HTERT RPE-1 (cell line): ENCODE measurements around the gene FGD3.
"Not testable (repeated sequence)": the region's sequence is repeated elsewhere in the genome, so short reads cannot be mapped to it uniquely, and the experiment has no call there.

Experiments used
- in situ Hi-C: fragments of 300-500 bp; cut with MboI; formaldehyde crosslinking; loops from 4 replicates; pipeline ENCODE4 v1.14.3; 2020; ENCODE audit warnings: low sequenced_read_pairs

FGD3 gene

DNA sequence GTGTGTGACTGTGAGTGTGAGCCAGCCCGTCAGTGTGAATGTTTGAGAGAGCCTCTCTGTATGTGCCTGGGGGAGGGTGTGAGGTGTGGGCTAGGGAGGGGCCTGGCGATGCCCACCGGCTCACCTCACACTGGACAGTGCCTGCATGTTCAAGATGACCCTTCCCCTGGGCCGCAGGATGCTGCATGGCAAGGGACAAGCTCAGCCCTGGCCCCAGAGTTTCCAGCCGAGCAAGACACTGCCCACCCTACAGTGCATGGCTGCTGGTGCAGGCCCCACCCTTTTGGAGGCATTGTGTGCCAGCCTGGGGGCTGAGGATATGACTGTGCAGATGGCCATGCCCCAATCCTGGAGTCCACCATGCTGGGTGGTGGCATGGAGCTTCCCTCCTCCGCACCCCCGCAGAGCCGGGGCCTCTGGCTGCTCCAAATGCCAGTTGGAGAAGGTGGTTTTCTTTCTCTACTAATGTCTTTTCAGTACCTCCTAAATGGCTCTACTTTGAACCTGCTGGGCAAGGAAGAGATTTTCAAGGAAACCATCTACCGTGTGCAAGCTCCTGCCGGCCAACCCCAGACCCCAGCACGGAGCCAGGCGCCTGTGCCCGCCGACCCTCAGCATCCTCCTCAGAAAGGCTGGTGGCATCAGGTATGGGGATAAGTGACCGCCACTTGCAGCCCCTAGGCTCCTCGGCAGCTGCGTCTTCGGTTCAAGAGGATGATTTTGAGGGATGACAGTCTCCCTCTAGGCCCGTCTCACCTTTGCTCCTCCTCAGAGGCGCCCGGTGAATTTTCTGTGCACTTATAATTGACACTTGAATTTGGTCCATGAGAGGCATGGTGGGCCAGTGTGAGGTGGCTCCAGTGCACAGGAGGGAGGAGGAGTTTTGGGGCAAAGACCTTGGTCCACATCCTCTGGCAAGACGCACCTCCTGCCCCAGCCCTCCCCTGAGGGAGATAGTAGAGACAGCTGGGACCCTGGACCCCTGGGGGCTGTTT lies 27.7 kb downstream of the FGD3 start:
- in situ Hi-C loops, result no loop called here

DNA sequence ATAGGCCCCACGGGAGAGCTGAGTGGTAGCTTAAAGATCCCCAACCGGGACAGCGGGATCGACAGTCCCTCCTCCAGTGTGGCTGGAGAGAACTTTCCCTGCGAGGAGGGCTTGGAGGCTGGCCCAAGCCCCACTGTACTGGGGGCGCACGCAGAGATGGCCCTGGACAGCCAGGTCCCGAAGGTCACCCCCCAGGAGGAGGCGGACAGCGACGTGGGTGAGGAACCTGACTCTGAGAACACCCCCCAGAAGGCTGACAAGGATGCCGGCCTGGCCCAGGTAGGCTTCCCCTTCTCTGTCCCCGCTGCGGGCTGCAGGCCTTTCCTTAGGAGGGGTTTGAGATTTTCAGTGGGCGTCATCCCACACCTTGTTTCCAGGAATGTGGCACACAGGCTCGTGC lies 29.1 kb downstream of the FGD3 start:
- in situ Hi-C loops, result no loop called here

DNA sequence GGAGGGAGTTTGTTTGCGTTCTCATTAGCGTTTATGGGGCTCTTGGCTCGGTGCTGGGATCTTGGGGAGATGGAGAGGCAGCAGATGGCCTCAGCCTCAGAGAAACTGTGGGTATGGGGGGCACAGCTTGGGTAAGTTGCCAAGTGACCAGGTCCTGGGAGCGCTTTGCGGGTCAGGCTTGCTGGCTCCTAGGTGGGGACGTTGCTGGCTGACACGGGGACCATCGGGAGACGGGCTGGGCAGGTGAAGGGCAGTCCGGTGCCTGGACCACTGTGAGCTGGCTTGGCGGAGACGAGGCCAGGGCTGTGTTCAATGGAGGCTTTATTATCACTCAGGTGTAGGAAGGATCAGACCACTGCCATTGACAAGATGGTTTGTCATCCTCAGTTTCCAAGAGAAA lies 30.0 kb downstream of the FGD3 start:
- in situ Hi-C loops, result no loop called here

DNA sequence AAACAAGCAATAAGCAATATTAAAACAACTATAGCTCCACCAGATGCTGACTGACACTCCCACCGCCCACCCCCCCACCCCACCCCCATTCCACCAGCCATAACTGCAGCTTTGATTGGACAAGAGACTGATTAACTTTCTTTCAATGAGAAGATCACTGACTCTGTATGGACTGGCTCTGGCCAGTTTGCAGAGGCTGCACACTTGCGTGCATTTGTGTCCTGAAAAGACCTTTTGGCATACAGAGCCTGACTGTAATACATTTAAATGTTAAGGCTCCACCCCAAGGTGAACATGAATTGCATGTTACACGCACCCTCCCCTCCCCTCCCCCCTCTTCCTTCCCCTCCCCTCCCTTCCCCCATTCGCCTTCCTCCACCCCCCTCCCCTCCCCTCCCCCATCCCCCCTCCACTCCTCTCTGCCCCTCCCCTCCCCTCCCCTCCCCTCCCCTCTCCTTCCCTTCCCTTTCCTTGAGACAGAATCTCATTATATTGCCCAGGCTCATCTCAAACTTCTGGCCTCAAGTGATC lies 31.1 kb downstream of the FGD3 start:
- in situ Hi-C loops, result no loop called here

DNA sequence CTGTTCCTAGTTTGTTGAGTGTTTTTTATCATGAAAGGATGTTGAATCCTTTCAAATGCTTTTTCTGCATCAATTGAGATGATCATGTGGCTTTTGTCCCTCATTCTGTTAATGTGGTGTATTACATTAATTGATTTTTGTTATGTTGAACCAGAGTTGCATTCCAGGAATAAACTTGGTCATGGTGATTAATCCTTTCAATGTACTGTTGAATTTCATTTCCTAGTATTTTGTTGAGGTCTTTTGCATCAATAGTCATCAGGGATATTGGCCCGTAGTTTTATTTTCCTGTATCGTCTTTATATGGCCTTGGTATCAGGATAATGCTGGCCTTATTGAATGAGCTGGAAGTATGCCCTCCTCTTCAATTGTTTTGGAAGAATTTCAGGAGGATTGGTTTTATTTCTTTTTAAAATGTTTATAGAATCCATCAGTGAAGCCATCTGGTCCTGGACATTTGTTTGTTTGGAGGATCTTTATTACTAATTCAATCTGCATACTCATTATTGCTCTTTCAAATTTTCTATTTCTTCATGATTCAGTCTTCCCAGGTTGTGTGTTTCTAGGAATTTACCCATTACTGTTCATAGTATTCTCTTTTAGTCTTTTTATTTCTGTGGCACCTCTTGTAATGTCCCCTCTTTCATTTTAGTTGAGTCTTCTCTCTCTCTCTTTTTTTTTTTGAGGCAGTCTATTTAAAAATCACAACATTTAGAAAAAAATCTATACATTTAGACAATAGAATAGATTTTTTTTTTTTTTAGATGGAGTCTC lies 32.1 kb downstream of the FGD3 start:
- in situ Hi-C loops, result no loop called here

DNA sequence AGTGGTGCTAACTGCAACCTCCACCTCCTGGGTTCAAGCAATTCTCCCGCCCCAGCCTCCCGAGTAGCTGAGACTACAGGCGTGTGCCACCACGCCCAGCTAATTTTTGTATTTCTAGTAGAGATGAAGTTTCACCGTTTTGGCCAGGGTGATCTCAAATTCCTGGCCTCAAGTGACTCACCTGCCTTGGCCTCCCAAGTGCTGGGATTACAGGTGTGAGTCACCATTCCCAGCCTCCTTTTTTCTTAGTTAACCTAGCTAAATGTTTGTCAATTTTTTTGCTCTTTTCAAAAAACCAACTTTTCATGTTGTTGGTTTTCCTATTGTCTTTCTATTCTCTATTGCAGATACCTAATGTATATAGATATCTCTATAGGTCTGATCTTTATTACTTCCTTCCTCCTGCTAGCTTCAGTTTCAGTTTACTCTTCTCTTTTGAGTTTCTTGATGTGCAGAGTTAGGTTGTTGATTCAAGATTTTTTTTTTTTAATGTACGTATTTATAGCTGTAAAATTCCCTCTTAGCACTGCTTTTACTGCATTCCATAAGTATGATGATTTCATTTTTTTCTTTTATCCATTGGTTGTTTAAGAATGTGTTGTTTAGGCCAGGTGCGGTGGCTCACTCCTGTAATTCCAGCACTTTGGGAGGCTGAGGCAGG lies 32.9 kb downstream of the FGD3 start:
- in situ Hi-C loops, result no loop called here

DNA sequence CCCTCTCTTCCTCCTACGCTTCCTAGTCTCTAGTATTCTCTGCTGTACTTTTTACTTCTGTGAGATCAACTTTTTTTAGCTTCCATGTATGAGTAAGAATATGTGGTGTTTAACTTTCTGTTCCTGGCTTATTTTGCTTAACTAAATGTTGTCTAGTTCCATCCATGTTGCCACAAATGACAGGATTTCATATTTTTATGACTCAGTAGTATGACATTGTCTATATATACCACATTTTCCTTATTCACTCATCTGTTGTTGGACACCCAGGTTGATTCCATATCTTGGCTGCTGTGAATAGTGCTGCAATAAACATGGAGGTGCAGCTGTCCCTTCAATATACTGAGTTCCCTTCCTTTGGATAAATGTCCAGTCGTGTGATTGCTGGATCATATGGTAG lies 34.8 kb downstream of the FGD3 start:
- in situ Hi-C loops, result no loop called here

DNA sequence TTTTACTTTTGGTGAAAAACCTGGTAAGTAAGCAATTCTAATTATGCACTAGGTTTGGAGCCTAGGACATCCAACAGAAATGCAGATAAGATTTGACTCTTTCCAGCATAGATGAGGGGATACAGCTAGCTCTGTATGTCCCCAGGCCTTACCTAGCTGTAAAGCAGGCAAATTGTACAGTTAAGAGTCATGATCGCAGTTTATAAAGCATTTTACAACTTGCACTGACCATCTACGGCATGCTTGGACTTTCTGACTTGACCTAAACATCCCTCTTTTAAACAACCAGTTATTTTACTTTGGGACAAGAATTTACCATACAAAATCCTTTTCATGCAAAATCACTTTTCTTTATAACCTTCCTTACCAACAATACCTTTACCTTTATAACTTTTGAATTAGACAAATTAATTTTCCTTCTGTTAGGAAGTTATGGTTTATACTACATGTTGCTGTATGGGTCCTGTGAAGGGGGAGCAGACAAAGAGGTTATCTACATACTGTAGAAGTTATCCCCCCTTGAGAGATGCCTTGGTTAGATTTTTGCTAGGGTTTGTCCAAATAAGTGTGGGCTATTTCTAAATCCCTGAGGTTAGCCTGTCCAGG lies 36.8 kb downstream of the FGD3 start:
- in situ Hi-C loops, result no loop called here

DNA sequence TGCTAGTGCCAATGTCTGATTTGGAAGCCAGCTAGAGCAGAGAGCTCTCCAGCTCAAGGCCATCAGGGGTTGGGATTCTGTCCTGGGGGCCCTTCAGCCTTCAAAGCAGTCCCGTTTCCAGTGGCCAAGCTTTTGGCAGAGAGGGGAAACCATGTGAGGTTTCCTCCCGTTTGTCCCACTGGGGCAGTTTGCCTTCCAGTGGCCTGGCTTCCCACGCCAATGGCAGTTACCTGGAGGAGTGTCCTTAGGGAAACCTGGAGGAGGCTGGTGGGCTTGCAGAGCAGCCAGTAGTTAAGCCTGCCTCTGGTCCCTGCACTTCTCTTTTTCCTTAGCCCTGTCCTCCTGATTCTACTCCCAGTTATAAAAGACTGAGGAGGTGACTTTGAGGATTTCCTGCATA lies 37.7 kb downstream of the FGD3 start:
- in situ Hi-C loops, result no loop called here

DNA sequence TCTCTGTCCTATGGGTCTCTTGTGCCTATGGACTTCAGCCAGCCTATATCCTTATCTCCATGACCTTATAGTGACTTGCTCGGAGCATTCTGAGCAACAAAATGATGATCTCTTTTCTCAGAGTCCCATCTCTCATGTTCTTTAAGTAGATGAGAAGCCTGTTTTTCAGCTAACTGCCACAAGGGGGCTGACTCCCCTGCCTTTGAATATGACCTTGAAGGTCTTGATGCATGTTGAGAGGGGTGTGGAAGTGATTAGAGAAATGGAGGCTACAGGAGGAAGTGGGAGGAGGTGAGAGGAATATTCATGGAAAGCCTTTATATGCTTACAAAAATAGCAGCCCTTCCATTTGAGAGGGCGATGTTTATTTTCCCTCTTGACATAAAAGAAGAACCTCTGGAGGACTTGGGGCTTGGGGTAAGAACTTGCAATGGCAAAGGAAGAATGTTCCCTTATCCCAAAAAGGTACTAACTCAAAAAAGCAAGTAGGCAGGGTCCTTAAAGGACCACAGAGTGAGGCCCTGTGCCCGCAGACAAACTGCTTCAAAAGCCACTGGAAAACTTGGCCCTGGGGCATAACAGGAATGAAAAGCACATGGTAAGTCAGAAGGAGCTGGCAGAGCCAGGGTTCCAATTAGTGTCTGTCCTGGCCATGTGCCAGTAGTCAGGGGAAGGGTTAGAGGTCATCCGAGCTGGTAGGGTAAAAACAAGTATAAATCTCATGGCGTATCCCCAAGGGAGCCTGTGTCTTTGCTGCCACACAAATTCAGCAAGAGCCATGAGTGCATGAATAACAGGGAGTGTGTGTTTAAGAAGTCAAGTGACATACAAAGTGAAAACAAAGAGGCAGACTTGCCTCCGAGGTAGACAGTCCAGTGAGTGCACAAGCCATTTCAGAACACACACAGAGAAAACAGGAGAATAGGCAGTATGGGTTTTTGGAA lies 39.1 kb downstream of the FGD3 start:
- in situ Hi-C loops, result no loop called here

DNA sequence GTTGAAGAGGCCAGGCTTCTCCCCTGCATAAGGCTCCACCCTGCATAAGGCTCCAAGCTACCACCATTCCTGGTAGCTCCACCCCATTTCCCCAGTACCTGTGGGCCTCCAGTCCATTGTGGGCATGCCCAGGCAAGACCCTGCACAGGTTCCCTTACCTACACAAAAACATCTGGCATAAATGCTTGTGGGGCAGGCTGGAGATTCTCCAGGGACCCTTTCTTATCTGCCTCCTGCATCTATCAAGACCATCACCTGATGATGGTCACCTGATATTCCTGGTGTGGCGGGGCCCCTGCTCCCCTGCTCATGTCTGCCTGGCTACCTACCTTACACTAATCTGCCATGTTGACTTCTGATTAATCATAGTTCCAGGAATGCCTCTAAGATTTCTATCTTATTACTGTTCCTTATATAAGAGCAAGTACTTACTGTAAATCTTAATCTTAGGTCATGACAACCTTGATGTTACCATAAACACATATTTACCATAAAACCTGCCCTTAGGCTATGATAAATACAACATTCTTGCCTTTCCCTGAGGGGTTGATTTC lies 41.0 kb downstream of the FGD3 start:
- in situ Hi-C loops, result no loop called here

DNA sequence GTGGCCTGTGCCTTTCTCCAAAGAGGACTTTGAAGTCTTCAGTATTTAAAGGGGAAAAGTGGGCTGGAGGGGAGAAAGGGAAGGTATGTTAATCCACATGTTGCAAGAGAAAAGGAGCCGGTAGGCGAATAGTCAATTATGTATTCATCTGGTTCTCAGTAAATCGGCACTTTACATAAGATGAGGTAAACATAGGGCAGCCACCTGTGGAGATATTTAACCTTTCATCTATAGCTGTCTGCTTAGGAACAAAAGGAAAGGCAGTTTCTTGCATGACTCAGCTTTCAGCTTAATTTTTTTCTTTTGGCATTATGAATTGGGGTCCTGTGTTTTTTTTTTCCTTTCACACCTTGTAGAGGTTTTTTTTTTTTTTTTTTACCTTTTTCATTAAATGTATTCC lies 42.2 kb downstream of the FGD3 start:
- in situ Hi-C loops, result no loop called here

DNA sequence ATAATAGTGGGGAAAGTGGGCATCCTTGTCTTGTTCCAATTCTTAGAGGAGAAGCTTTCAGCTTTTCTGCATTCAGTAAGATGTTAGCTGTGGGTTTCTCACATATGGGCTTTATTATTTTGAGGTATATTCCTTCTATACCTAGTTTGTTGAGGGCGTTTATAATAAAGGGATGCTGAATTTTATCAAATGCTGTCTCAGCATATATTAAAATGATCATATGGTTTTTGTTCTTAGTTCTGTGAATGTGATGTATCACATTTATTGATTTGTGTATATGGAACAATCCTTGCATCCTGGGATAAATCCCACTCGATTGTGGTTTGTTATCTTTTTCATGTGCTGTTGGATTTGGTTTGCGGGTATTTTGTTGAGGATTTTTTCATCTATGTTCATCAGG lies 43.1 kb downstream of the FGD3 start:
- in situ Hi-C loops, result no loop called here

DNA sequence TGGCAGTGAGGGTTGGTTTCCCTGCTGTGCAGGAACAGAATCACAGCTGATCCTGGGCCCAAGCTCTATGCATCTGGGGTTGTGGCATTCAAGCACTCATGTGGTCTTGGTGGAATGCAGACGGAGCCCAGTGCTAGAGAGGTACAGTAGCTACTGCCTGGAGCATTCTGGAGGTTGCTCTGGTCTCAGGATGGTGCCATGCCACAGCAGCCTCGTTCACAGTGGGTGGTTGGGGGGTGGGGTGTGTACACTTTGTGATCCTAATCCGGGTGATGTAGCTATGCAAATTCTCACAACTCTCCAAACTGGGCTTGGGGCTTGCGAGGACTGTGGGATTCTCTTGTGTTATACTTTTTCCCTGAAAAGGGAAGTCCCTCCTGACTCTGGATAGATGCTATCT lies 45.2 kb downstream of the FGD3 start:
- in situ Hi-C loops, result no loop called here

DNA sequence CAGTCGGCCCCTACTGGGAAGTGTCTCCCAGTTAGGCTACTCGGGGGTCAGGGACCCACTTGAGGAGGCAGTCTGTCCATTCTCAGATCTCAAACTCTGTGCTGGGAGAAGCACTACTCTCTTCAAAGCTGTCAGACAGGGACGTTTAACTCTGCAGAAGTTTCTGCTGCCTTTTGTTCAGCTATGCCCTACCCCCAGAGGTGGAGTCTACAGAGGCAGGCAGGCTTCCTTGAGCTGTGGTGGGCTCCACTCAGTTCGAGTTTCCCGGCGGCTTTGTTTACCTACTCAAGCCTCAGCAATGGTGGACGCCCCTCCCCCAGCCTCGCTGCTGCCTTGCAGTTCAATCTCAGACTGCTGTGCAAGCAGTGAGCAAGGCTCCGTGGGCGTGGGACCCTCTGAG lies 51.5 kb downstream of the FGD3 start:
- in situ Hi-C loops, result not testable (repeated sequence)

DNA sequence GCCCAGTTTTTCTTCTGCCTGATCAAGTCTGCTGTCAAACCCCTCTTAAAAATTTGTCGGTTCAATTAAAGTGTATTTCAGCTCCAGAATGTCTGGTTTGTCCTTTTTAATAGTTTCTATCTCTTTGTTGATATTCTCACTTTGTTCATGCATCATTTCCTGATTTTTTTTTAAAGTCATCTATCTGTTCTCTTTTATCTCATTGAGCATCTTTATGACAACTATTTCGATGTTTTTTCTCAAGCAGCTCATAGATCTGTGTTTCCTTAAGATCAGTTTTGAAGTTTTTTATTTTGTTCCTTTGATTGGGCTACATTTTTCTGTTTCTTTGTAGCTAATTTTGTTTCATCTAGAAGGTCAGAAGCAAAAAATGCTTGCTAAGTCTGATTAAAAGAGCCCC lies 53.7 kb downstream of the FGD3 start:
- in situ Hi-C loops, result no loop called here

DNA sequence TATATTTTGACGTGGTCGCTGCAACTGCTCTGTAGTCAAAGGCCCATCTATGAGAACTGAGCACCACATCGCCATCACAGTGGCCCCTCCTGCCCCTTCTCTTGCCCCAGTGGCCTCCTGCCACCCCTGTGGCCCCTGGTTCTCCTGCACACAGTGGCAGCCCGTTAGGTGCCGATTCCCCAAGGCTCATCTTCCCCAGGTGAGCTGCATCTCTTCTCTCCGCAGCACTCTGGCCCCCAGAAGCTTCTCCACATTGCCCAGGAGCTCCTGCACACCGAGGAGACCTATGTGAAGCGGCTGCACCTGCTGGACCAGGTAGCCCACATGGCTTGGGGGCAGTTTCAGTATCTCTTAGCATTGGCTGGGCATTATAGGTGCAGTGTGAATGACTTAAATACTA lies 55.4 kb downstream of the FGD3 start:
- in situ Hi-C loops, result no loop called here

DNA sequence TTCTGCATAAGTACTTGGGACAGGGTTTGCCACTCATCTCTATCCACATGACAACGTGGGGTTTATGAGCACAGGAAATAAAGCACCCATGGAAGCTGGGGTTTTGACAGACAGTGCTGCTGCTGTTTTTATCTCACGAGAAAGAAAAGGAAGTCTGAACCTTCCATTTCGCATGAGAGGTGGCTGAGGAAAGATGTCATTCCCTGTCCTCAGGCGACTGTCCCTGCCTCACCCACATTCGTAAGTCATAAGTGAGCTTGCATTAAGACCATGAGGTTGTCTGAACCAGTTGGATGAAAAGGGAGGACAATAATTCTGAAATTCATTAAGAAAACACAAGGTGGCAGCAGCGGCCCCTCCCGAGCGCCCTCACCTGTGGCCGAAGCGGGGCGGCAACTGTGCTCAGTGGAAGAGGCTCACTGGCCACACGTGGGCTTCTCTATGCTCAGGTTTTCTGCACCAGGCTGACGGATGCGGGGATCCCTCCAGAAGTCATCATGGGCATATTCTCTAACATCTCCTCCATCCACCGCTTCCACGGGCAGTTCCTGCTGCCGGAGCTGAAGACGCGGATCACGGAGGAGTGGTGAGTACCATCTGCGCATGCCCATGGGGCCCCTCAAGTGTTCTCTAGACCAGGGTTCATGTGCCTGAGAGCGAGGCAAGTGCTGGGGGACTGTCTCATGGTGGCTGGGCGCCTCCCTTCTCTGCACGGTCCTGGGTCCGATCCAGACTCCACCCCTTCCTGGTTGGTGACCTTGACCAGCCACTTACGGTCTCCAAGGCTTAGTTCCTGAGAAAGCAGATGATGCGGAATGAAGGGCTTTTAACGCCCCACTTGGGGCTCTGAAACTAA lies 56.5 kb downstream of the FGD3 start:
- in situ Hi-C loops, result no loop called here

DNA sequence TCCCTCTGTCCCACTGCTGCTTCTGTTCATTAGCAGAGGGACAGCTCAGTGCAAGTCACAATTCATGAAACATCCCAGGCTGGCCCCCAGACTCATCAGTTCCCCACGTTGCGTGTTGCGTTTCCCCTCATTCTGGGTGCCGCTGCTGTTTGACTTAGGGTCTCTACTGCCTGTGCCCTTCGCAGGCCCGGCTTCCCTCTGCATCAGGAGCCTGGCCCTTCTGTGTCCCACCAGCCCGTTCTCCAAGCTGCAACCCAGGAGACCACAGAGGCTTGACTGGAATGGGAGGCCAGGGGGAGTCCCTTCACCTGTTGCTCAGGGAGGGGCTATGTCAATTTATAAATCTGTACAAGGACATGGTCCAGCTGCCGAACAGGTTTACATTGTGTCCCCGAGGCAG lies 57.2 kb downstream of the FGD3 start:
- in situ Hi-C loops, result no loop called here
